Fibroblast of lung (primary cell): Measurements from ENCODE around the gene INCENP. TPM values are rescaled to one million over a fixed set of nuclear protein-coding genes. Genes with fewer than 3 reads are reported as not detected.

Experiments
- DNase-seq, 2 donors: peaks; one replicate each; pipeline versions ENCODE4 v3.0.0 to v3.0.0-alpha.2; 2010; ENCODE audit warnings: low read depth in 2 of 2
- H2AFZ ChIP-seq: 2 replicates; pipeline ENCODE4 v1.5.1; 2012; ENCODE audit warnings: low read length, control low read depth, inconsistent platforms
- H3K27ac ChIP-seq: 2 replicates; pipeline ENCODE4 v1.5.1; 2011; ENCODE audit warnings: low read length, control low read depth; ENCODE audit not compliant: insufficient read depth
- H3K27me3 ChIP-seq: 2 replicates; pipeline ENCODE4 v1.5.1; 2011; ENCODE audit warnings: mild to moderate bottlenecking, low read length; ENCODE audit not compliant: control insufficient read depth, insufficient read depth
- H3K36me3 ChIP-seq: 2 replicates; pipeline ENCODE4 v1.5.1; 2011; ENCODE audit warnings: low read length; ENCODE audit not compliant: control insufficient read depth, insufficient read depth
- H3K4me1 ChIP-seq: 2 replicates; pipeline ENCODE4 v1.5.1; 2011; ENCODE audit warnings: low read length; ENCODE audit not compliant: control insufficient read depth, insufficient read depth; ENCODE audit errors: extremely low read depth
- H3K4me2 ChIP-seq: 2 replicates; pipeline ENCODE4 v1.5.1; 2011; ENCODE audit warnings: low read length, control low read depth; ENCODE audit not compliant: insufficient read depth; ENCODE audit errors: extremely low read depth
- H3K4me3 ChIP-seq, 4 experiments: fragments of 200-600 bp in 1 of 4; sonication (generic) in 1 of 4; replicated peaks in 1 of 4; 2 replicates each; pipeline ENCODE4 v1.5.1; 2011 to 2016; ENCODE audit warnings: low read length in 4 of 4, low read depth in 3 of 4, mild to moderate bottlenecking in 3 of 4, control low read depth in 2 of 4, inconsistent platforms in 1 of 4, mixed read lengths in 1 of 4; ENCODE audit not compliant: insufficient read depth in 1 of 4; ENCODE audit errors: control extremely low read depth in 1 of 4
- H3K79me2 ChIP-seq: 2 replicates; pipeline ENCODE4 v1.5.1; 2012; ENCODE audit warnings: mild to moderate bottlenecking, low read length, inconsistent platforms; ENCODE audit not compliant: control insufficient read depth, insufficient read depth
- H3K9ac ChIP-seq: 2 replicates; pipeline ENCODE4 v1.5.1; 2011; ENCODE audit warnings: mild to moderate bottlenecking, low read length, control low read depth; ENCODE audit not compliant: insufficient read depth
- H3K9me3 ChIP-seq: 2 replicates; pipeline ENCODE4 v1.5.1; 2012; ENCODE audit warnings: low read depth, low read length; ENCODE audit not compliant: control insufficient read depth, insufficient read depth
- H4K20me1 ChIP-seq: 2 replicates; pipeline ENCODE4 v1.5.1; 2011; ENCODE audit warnings: low read length; ENCODE audit not compliant: control insufficient read depth, insufficient read depth; ENCODE audit errors: extremely low read depth
- EZH2 ChIP-seq: IDR thresholded peaks from 2 replicates; pipeline ENCODE4 v1.5.1; 2012; ENCODE audit warnings: low read length, control low read depth, mild to moderate bottlenecking; ENCODE audit errors: missing control alignments
- polyA plus RNA-seq, 2 donors: library from polyadenylated mRNA; depleted of rRNA in 1 of 2; stranded (reverse) in 1 of 2; unstranded in 1 of 2; fragments of >200 nt; gene quantifications; 2 replicates each; pipeline ENCODE4 v1.2.1, GENCODE V29; 2011 to 2012; ENCODE audit warnings: missing spikeins in 1 of 2
- total RNA-seq: library from RNA; depleted of rRNA; stranded (reverse); fragments of >200 nt; gene quantifications from 2 replicates; pipeline ENCODE4 v1.2.1, GENCODE V29; 2014
- TF ChIP-seq, protein P1 (sequence below), 2 donors: IDR thresholded peaks in 1 of 2; conservative IDR thresholded peaks in 1 of 2; 1 replicate in 1 of 2; 2 replicates in 1 of 2; pipeline ENCODE4 v1.5.1; 2011 to 2012; ENCODE audit warnings: low read length in 2 of 2, control low read depth in 1 of 2, inconsistent platforms in 1 of 2, low read depth in 1 of 2, mild to moderate bottlenecking in 1 of 2

INCENP gene
- total and polyA plus RNA-seq, 2 donors (not counting 1 experiment from before 2014, with no cell fraction given) = 6.6 to 12.7 TPM

DNA sequence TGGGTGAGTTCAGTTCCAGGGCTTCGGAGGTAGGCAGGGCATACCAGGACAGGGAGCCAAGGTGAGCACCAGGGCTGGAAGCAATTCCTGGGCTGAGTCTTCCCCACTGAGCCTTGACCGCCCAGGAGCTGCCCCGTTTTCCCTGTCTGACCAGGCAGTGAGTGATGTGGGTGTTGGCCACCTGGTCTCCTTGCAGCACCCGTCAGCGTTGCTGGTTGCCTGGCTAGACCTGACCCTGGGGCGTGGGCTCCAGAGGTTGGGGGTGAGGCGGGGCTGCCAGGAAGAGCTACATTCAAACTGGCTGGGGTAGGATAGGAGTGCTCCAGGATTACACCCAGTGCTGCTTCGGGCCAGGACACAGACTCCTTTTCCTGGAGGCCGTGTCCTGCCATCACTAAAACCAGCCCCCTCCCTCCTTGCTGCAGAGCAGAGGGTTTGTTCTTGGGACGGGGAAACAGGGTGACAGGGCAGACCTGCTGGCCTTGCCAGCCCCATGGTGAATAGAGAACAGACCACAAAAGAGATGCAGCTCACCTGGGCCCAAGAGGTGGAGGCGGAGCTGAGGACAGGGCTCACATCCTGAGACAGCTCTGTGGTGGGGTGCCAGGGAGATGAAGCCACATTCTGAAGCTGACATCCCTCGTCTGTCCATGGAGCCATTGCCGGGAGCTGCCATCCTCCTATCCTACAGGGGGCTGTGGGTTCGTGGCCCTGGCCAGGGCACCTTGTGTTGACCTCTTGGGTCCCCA lies 14.2 kb downstream of the INCENP start:
- H3K4me3 ChIP-seq = no peak overlapping the region
- H3K9ac ChIP-seq = no peak overlapping the region
- H3K27ac ChIP-seq = no peak overlapping the region
- H3K79me2 ChIP-seq = peaks cover 35% of the 10 kb centered on the region
- no peak overlapping the region for H2AFZ ChIP-seq
- no peaks in the 10 kb centered on the region for H3K9me3 ChIP-seq
- no peaks in the 10 kb centered on the region for H3K4me1 ChIP-seq
- TF ChIP-seq, protein P1, sequence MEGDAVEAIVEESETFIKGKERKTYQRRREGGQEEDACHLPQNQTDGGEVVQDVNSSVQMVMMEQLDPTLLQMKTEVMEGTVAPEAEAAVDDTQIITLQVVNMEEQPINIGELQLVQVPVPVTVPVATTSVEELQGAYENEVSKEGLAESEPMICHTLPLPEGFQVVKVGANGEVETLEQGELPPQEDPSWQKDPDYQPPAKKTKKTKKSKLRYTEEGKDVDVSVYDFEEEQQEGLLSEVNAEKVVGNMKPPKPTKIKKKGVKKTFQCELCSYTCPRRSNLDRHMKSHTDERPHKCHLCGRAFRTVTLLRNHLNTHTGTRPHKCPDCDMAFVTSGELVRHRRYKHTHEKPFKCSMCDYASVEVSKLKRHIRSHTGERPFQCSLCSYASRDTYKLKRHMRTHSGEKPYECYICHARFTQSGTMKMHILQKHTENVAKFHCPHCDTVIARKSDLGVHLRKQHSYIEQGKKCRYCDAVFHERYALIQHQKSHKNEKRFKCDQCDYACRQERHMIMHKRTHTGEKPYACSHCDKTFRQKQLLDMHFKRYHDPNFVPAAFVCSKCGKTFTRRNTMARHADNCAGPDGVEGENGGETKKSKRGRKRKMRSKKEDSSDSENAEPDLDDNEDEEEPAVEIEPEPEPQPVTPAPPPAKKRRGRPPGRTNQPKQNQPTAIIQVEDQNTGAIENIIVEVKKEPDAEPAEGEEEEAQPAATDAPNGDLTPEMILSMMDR (conservative IDR thresholded peaks at IDR 0.05 in 1 of 2, IDR thresholded peaks at IDR 0.05 in 1 of 2; ENCODE audit: low read depth in 1 of 2, low read length in 2 of 2) = no peak
- TF ChIP-seq EZH2 = no peak
- H3K36me3 ChIP-seq = peaks cover 25% of the 10 kb centered on the region
- H3K27me3 ChIP-seq = no peaks in the 10 kb centered on the region
- DNase-seq = no peak
- H4K20me1 ChIP-seq = no peaks in the 10 kb centered on the region
- H3K4me2 ChIP-seq = no peak overlapping the region

DNA sequence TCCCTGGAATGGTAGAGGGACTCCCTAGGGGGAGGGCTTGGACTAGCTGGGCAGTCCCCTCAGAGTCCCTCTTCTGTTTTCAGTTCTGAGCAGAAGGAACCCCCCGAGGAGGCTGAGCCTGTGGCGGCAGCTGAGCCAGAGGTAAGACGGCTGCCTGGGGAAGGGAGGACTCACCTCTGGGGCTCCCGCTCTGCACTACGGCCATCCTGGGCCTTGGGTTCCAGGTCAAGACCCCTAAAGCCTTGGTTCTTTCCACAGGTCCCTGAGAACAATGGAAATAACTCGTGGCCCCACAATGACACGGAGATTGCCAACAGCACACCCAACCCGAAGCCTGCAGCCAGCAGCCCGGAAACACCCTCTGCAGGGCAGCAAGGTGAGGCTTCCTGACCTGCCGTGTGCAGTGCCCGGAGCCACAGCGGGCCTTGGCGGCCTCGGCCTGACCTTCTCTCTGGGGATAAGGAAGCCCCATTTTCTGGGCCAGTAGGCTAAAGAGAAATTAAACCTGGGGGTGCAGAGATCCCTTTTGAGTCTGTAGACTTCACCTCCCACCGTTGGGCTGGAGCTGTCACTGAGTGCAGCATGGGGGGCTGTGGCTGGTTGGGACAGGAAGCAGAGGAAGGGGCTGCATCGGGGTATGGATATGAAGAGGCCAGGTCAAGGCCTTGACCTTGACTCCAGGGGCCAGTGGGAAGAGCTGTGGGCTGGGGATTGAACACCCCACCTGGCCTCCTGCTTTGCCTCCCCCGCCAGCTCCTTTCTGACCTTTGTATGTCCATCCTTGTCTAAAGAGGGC lies 15.0 kb downstream of the INCENP start:
- H3K79me2 ChIP-seq = peaks cover 28% of the 10 kb centered on the region
- DNase-seq = no peak
- TF ChIP-seq, protein P1 (conservative IDR thresholded peaks at IDR 0.05 in 1 of 2, IDR thresholded peaks at IDR 0.05 in 1 of 2; ENCODE audit: low read depth in 1 of 2, low read length in 2 of 2) = no peak
- no peak for TF ChIP-seq EZH2
- no peak overlapping the region for H3K4me2 ChIP-seq
- H3K9me3 ChIP-seq = no peaks in the 10 kb centered on the region
- H3K27me3 ChIP-seq = no peaks in the 10 kb centered on the region
- no peaks in the 10 kb centered on the region for H4K20me1 ChIP-seq
- peaks cover 21% of the 10 kb centered on the region for H3K36me3 ChIP-seq
- H3K4me1 ChIP-seq = no peaks in the 10 kb centered on the region
- H3K9ac ChIP-seq = no peak overlapping the region
- H3K4me3 ChIP-seq = no peak overlapping the region
- H2AFZ ChIP-seq = no peak overlapping the region
- no peak overlapping the region for H3K27ac ChIP-seq

DNA sequence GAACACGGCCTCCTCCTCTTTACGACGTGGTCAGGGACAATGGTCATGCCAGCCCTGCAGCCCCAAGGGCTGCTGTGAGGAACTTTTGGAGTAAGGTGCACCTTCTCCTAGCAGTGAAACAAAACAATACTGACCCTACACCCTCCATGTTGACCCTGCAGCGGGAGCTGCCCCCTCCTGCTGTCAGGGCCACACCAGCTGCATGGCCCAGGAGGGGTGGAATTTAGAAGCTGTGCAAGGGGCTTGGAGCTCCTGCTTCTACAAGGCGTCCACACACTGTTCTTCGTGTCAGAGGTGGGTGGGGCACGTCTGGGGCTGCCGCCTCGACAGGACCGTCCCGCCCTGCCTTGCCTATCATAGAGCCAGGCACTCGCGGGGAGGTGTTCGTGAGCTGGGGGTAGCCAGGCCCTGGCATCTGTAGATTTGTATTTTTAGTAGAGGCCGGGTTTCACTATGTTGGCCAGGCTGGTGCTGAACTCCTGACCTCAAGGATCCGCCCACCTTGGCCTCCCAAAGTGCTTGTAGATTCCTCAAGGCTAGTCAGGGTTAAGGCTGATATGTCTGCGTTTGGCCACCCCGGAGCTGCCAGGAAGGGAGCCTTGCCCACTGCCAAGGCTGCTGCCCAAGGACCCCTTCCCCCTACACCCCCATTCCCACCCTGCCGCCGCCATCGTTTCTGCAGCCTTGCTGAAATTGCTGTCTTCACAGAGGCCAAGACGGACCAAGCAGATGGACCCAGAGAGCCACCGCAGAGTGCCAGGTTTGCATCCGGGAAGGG lies 15.9 kb downstream of the INCENP start:
- Histone ChIP-seq H3K36me3 (peaks cover 23% of the 10 kb centered on the region), H3K4me2 (no peak overlapping the region), H3K79me2 (peaks cover 21% of the 10 kb centered on the region), H3K9me3 (no peaks in the 10 kb centered on the region), H4K20me1 (no peaks in the 10 kb centered on the region), H3K4me1 (no peaks in the 10 kb centered on the region), H3K27me3 (no peaks in the 10 kb centered on the region), H3K9ac (no peak overlapping the region), H3K4me3 (no peak overlapping the region), H3K27ac (no peak overlapping the region), H2AFZ (no peak overlapping the region)
- TF ChIP-seq EZH2 = no peak
- TF ChIP-seq, protein P1 (conservative IDR thresholded peaks at IDR 0.05 in 1 of 2, IDR thresholded peaks at IDR 0.05 in 1 of 2; ENCODE audit: low read depth in 1 of 2, low read length in 2 of 2) = no peak
- DNase-seq = no peak
